Activated CD4-positive, alpha-beta T cell treated with anti-CD3 and anti-CD28 coated beads for 24 hours (primary cell): Measurements from ENCODE around the gene SS18.

Source experiments
- DNase-seq, 2 donors: peaks; one replicate each; pipeline ENCODE4 v3.0.0-alpha.2; 2020; ENCODE audit warnings: low read depth in 2 of 2

The SS18 gene

GRCh38 chr18:26071725-26072124 lies 18.7 kb downstream of the SS18 start:
- DNase-seq = no peak

GRCh38 chr18:26071020-26071419 lies 19.4 kb downstream of the SS18 start:
- no peak for DNase-seq

DNA sequence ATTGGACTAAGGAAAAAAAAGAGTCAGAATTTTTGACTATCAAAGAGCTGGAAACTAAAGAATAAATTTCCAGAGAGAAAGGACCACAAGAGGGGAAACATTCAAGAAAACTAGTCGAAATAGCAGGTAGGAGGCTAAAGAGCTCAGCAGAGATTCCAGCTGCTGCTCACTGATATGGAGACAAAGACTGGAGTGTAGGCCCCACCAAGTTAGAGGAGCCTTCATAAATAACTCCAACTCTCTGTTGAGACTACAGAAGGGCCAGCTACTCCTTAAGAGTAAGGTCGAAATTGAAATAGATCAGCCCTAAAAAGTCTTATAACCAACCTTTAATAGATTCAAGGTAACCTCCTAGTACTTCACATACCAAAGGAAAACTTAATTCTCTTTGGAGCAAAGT lies 31.1 kb downstream of the SS18 start:
- no peak for DNase-seq

DNA sequence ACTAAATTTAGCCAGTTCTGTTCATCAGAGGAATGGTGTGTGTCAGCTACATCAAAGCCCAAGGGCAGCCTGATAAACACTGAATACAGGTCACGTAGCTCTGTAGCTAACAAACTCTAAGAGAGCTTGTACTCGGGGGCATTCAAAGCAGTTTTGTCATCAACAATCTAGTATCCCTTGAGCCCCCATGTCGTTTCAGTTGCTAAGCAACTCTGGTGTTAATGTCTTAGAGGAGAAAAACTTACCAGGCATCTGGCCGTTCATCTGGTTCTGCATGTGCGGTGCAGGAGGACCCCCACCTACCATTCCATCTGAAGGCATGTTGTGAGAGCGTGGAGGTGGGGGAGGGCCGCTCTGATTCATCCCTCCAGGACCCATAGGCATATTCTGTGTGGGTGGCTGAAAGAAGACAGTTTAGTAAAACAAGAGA lies 33.1 kb downstream of the SS18 start:
- DNase-seq = no peak

DNA sequence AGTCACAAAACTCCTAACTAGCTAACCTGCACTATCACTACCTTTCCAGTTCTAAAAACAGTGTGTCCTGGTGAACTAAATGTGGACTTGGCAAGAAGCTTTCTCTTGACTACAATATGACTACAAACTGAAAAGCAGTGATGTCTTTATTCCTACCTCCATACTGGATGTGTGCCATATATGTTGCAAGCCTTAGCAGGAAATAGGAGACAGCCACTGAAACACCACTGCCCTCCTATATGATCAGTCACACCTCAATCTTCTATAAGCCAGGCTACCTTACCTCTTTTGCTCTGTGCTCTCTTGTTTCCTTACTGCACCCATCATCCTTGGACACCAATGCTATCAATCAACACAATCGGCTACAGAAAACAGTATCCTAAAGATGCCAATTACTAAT lies 34.1 kb downstream of the SS18 start:
- DNase-seq = no peak

- no peak for DNase-seq
These were observed 37.9 kb downstream of the SS18 start for GRCh38 chr18:26052505-26052904.

DNA sequence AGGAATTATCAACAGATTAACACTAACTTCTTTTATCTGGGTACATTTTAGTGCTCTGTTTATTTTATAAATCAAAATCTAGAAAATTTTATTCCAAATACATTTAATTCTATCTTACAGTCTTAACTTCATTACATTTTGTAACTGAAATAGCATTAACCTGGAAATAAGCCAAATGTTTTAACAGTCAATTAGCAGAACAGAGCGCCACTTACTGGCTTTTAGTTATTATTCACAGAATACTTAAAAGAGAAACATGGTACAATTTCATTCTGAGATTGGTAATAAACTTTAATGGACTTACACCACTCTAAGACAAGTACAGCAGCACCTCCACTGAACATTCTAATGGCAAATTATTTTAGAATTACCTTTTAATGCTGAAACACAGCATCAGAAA lies 38.6 kb downstream of the SS18 start:
- no peak for DNase-seq

DNA sequence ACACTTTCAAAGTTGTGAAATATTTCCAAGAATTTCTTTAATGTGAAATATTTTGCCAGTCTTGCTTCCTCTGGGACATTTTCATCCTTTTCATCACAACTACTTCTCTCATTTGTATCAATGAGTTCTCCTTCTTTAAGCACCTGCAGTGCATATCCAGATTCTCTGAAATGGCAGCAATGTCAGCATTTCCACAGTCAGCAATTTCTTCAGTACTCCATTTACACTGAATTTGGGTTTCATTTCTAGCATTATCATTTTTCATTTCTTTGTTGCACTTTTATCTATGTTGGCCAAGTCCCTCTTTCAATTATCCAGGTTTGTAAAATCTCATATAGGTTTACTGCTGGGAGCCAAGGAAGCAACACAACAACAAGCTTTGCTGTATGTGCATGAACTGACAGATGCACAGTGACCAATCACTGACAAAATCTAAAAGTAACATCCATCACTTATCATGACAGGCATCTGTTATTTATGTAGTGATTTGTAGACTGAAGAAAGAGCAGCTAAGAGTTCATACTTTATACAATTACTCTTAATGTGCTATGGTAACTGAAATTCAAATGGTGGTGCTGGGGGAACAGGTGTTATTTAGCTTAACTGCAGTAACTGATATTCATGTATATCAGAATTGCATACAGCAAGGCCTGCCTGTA lies 43.9 kb downstream of the SS18 start:
- no peak for DNase-seq

- no peak for DNase-seq
These were observed 45.6 kb downstream of the SS18 start for GRCh38 chr18:26044807-26045206.

DNA sequence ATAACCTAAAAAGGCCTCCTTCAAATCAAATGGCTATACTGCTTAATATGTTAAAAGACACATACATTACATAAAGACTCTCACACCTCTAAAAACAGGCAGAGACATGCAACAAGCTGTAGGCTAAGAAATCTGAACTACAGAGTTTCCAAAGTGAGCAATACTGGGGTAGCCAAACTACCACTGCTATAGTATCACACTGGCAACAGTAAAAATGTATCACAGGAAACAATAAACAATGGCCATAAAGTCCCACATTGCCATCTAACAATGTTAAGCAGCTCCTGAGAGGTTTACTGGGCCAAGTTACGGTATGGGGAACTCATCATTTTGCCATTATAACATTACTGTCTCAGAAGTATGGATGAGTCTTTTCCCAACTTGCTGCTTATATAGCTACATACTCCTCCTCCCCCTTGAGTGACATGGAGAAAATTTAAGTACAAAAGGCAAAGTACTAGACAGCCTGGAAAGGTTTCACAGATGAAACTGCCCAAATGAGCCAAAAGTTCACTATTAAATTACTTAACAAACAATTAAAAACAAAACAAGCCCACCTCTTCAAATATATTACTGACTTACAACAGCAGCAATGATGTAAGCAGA lies 50.3 kb downstream of the SS18 start:
- no peak for DNase-seq

GRCh38 chr18:26039203-26039602 lies 51.2 kb downstream of the SS18 start:
- DNase-seq = no peak

- no peak for DNase-seq
These were observed 53.8 kb downstream of the SS18 start for GRCh38 chr18:26036635-26037034.

DNA sequence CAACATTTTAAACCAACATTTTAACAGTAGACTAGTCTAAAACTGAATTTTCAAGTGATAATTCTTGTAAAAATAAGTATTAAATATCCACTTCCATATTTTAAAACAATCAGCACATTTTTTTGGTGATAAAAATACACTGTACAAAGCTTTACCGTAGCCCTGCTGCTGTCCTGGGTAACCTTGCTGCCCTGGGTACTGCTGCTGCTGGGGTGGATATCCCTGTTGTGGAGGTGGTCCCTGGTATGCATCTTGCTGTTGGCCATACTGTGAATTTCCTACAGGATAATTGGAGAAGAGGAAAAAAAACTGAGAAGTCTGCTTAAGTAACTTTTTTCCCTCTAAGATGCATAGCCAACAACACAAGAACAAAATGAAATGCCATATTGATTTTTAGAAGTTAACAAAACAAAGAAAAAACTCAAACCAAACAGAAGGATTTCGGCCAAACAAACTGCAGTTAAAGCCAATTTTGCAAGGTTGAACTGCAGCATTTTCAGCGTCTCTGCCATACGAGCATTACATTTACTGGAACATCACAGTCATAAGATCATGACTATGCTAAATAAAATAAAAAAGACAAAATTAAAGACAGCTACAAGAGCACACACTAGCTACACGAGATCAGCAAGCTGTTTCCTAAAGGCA lies 55.4 kb downstream of the SS18 start:
- DNase-seq = no peak

- DNase-seq = no peak
These were observed 67.8 kb downstream of the SS18 start for GRCh38 chr18:26022585-26022984.

DNA sequence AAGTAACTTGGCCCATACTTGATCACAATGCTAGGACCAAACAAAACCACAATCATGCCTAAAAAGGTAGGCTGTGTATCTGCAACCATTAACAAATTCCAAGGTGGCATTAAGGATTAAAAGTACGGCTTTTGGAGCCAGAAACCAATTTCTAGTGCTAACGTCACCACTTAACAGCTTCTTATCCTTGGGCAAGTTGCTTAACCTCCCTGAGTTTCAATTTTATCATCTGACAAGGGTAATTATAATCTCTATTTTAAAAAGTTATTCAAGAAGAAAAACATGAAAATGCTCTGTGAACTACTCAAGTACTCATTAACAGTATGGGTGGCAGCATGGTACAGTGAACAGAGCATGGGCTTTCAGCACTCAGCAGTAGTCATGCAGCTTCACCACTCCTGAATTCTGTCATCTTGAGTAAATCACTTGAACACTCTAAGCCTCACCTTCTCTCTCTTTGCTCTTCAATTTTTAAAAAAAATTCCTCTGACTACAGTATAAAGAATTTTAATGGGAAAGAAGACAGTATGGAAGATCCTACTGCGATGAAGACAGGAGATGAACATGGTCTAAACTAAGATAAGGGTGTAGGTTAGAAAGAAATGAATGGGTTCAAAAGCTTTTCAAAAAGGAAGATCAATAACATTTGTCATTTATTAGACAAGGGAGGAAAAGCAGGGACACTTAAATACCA lies 69.2 kb downstream of the SS18 start:
- no peak for DNase-seq

DNA sequence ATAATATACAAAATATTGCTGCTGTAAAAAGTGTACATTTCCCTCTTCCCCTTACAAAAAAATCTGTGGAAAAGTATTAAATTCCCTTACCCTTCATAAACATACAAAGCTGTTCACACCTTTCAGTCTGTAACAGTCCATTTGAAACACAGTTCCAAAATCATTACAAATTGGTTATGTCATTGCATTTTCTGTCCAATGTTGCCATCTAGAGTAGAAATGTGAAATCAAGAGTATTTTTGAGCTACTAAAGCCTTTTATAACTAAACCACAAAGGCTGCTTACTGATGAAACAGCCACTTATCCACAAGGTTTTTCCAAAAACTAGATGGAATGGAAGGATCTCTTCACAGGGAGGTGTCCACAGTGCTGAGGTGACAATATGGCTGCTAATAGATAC lies 72.5 kb downstream of the SS18 start:
- DNase-seq = no peak

DNA sequence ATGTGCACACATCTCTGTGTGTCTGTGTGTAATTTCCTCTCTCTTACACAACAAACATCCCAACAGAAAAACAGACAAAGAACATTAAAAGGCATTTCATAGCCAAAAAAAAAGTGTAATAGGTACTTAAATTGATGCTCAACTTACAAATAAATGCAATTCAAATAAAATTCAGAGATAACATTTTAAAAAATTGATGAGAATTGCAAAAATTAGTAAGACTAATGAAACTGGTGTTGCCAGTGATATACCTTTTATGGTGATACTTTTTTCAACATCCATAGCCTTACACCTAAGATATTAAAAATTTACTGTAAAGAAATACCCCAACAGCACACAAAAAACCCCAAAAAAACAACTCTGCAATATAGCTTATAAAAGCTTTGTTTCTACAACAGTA lies 76.0 kb downstream of the SS18 start:
- DNase-seq = no peak

DNA sequence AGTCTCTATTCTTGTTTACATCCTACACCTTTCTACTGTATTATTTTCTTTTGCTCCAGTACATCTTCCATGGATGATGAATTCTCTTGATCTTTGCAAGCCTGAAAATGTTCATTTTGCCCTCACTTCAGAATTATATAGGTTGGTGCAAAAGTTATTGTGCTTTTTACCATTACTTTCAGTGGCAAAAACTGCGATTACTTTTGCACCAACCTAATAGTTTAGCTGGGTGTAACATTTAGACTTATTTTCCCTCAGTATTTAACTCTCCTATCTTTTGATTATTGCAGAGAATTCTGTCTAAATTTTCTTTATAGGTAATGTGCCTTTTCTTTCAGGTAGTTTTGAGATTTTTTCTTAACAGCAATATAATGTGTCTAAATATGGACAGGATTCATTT lies 81.8 kb downstream of the SS18 start:
- DNase-seq = no peak

- DNase-seq = no peak
These were observed 82.3 kb downstream of the SS18 start for GRCh38 chr18:26008096-26008495.

- no peak for DNase-seq
These were observed 84.5 kb downstream of the SS18 start for GRCh38 chr18:26005950-26006349.

DNA sequence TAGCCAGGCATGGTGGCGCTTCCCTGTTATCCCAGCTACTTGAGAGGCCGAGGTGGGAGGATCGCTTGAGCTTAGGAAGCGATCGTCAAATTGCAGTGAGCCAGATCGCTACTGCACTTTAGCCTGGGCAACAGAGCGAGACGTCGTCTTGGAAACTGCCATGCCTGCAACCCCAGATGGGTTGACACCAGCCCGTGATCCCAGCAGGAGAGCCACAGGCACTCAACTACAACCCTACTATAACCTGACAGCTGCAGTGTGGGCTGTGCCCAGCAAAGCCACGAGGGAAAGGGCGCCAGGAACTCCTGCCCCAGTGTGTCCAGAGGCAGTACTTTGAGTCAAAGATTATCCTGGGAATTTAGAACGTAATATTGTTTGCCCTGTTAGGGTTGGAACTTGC lies 85.6 kb downstream of the SS18 start:
- DNase-seq = no peak

DNA sequence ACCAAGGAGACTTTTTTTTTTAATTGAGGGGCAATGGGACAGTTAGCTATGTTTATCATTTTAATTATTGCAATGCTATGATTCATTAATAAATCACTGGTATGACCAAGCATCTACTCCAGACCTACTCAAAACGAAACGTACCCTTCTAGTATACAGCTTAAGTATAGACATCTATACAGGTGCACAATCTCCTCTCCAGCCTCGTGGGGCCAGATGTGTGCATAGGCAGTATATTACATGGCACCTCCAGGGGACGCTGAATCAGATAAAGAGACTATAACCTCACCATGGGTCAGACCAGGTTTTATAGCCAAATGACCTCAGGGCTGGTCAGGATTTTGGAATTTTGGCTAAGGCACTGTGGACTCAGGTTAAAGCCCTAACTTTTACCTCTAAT lies 86.6 kb downstream of the SS18 start:
- DNase-seq = no peak

GRCh38 chr18:26003356-26003755 lies 87.1 kb downstream of the SS18 start:
- no peak for DNase-seq
